Gastrocnemius medialis (tissue), 4 donors: ENCODE measurements around the gene TNS4.

Experiments used
- POLR2A ChIP-seq, 2 donors: fragments of 450-650 bp; IDR thresholded peaks; one replicate each; pipeline ENCODE4 v1.6.1; 2017; ENCODE audit warnings: antibody characterized with exemption in 2 of 2, mild to moderate bottlenecking in 2 of 2, moderate library complexity in 2 of 2
- TF ChIP-seq, protein P1 (sequence below), 5 experiments: fragments of 450-650 bp in 3 of 5; fragments of 200-600 bp in 2 of 5; sonication (generic) in 2 of 5; IDR thresholded peaks in 4 of 5; conservative IDR thresholded peaks in 1 of 5; 1 replicate in 4 of 5; 2 replicates in 1 of 5; pipeline ENCODE4 v1.5.1; 2016 to 2019; ENCODE audit warnings: antibody characterized with exemption in 5 of 5, mild to moderate bottlenecking in 3 of 5, moderate library complexity in 3 of 5

- TF ChIP-seq, protein P1, sequence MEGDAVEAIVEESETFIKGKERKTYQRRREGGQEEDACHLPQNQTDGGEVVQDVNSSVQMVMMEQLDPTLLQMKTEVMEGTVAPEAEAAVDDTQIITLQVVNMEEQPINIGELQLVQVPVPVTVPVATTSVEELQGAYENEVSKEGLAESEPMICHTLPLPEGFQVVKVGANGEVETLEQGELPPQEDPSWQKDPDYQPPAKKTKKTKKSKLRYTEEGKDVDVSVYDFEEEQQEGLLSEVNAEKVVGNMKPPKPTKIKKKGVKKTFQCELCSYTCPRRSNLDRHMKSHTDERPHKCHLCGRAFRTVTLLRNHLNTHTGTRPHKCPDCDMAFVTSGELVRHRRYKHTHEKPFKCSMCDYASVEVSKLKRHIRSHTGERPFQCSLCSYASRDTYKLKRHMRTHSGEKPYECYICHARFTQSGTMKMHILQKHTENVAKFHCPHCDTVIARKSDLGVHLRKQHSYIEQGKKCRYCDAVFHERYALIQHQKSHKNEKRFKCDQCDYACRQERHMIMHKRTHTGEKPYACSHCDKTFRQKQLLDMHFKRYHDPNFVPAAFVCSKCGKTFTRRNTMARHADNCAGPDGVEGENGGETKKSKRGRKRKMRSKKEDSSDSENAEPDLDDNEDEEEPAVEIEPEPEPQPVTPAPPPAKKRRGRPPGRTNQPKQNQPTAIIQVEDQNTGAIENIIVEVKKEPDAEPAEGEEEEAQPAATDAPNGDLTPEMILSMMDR (IDR thresholded peaks at IDR 0.05 in 4 of 5, conservative IDR thresholded peaks at IDR 0.05 in 1 of 5) = no peak
- TF ChIP-seq POLR2A (IDR thresholded peaks at IDR 0.05) = no peak
These were observed 53.2 kb downstream of the TNS4 start for GRCh38 chr17:40448213-40448638.
